Gastroesophageal sphincter (tissue), 3 donors: ENCODE results near the gene DHH.

Experiments
- CTCF ChIP-seq, 4 experiments: fragments of 200-600 bp in 2 of 4; fragments of 450-650 bp in 2 of 4; sonication (generic) in 1 of 4; IDR thresholded peaks; one replicate each; pipeline ENCODE4 v1.5.1; 2017 to 2019; ENCODE audit warnings: antibody characterized with exemption in 4 of 4, mild to moderate bottlenecking in 2 of 4, moderate library complexity in 2 of 4
- EP300 ChIP-seq: sonication (generic); formaldehyde crosslinking; IDR thresholded peaks from one replicate; pipeline ENCODE4 v1.6.1; 2017; ENCODE audit warnings: antibody characterized with exemption, mild to moderate bottlenecking
- POLR2A ChIP-seq, 2 donors: fragments of 450-650 bp; IDR thresholded peaks; one replicate each; pipeline ENCODE4 v1.6.1; 2017; ENCODE audit warnings: antibody characterized with exemption in 2 of 2, mild to moderate bottlenecking in 2 of 2, moderate library complexity in 1 of 2
- POLR2AphosphoS5 ChIP-seq: sonication (generic); formaldehyde crosslinking; IDR thresholded peaks from one replicate; pipeline ENCODE4 v1.6.1; 2017; ENCODE audit warnings: antibody characterized with exemption

GRCh38 chr12:49043241-49043640 lies 51.4 kb downstream of the DHH start:
- TF ChIP-seq CTCF (IDR thresholded peaks at IDR 0.05) (no peak), POLR2A (IDR thresholded peaks at IDR 0.05) (no peak), POLR2AphosphoS5 (no peak), EP300 (no peak)
